ENCODE results near the gene TAF4B. TPM values are rescaled to one million over a fixed set of nuclear protein-coding genes. Genes with fewer than 3 reads are reported as not detected.

The TAF4B gene
- total and polyA plus RNA-seq, 2 of the 8 experiments (the other 6 are each of a cell fraction or from before 2014, with no cell fraction given) = 9.3 to 19.8 TPM

- peaks cover 0 to 3% (median 0%) of the 10 kb centered on the region in 4 experiments; a peak in 2 of 7 replicates for H3K4me1 ChIP-seq (replicated peaks in 1 of 4; ENCODE audit: control insufficient read depth in 3 of 4, insufficient read depth in 4 of 4, low read length in 3 of 4)
- no peak overlapping the region for H2BK5ac ChIP-seq (ENCODE audit: low read depth, low read length)
- WGBS, 2 experiments (ENCODE audit: extremely low coverage in 1 of 2, insufficient coverage in 1 of 2, insufficient read length in 1 of 2, insufficient replicate concordance in 2 of 2, low coverage in 1 of 2, low lambda C conversion rate in 2 of 2, missing lambda C conversion rate in 1 of 2) = 93% methylated on average over 8 of the region's 8 CpGs; no CpG with 5 or more reads in 1 of the 2 experiments
- H4K91ac ChIP-seq (replicated peaks; ENCODE audit: insufficient read length, low read length) = no peak overlapping the region
- H2BK120ac ChIP-seq (replicated peaks; ENCODE audit: low read depth, low read length) = no peak overlapping the region
- no peak overlapping the region for H3K4me2 ChIP-seq (ENCODE audit: insufficient read depth in 1 of 2, low read depth in 2 of 2, low read length in 2 of 2)
- no peak overlapping the region for H2BK15ac ChIP-seq (ENCODE audit: low read length)
- no peak overlapping the region for H4K5ac ChIP-seq (ENCODE audit: insufficient read length, low read depth, low read length)
- H4K8ac ChIP-seq (ENCODE audit: extremely low read depth, insufficient read depth, low read length) = peak overlapping the region; percentile 41; the same call in 1 of the 2 replicates
- H3K36me3 ChIP-seq (ENCODE audit: control insufficient read depth in 2 of 4, insufficient read depth in 4 of 4, low read length in 3 of 4) = no peaks in the 10 kb centered on the region
- no peaks in the 10 kb centered on the region for H3K79me1 ChIP-seq (ENCODE audit: low read depth, low read length)
- no peak for DNase-seq (ENCODE audit: low read depth in 1 of 2, low spot score in 2 of 2)
- no peaks in the 10 kb centered on the region for H3K9me3 ChIP-seq (ENCODE audit: insufficient read depth in 2 of 2, low read depth in 1 of 2, low read length in 1 of 2)
- no peak overlapping the region for H3K9ac ChIP-seq (replicated peaks in 1 of 4; ENCODE audit: extremely low read depth in 1 of 4, low read depth in 3 of 4, low read length in 3 of 4)
- H3K23ac ChIP-seq (ENCODE audit: insufficient read length) = no peak overlapping the region
- no peak overlapping the region for H3K4ac ChIP-seq (replicated peaks; ENCODE audit: insufficient read length, low read depth, low read length)
- no peaks in the 10 kb centered on the region for H3K23me2 ChIP-seq (ENCODE audit: low read depth, low read length)
- no peak overlapping the region for H3K4me3 ChIP-seq (ENCODE audit: extremely low read depth in 1 of 4, insufficient read depth in 2 of 4, low read depth in 3 of 4, low read length in 4 of 4)
- no peak for TF ChIP-seq CBX8 (IDR thresholded peaks at IDR 0.05; ENCODE audit: borderline replicate concordance, low read depth, low read length)
- FAIRE-seq = no peak
- no peak overlapping the region for H3K56ac ChIP-seq (replicated peaks; ENCODE audit: insufficient read length, low read depth, low read length)
- H3K18ac ChIP-seq (ENCODE audit: extremely low read depth, low read length) = no peak overlapping the region
- H4K20me1 ChIP-seq (replicated peaks in 1 of 2; ENCODE audit: control insufficient read depth in 1 of 2, insufficient read depth in 2 of 2, low read length in 2 of 2) = no peaks in the 10 kb centered on the region
- no peak overlapping the region; the same call in 1 of the 2 replicates for H2AFZ ChIP-seq (ENCODE audit: low read length)
- CTCF ChIA-PET (ENCODE audit: partially characterized antibody) = interaction anchor here (1.0 kb wide), 1 partner anchor 22 kb away, joined by 3 read pairs; no protein-coding TSS in a partner anchor
- 0 out of 2 replicates have a peak overlapping the region, but pooled peaks have one; percentile 11 for H2BK20ac ChIP-seq (ENCODE audit: low read length)
- H3K27ac ChIP-seq (ENCODE audit: low read depth, low read length) = no peak overlapping the region
- H2AK5ac ChIP-seq (ENCODE audit: low read depth, low read length) = no peak overlapping the region
- H3K27me3 ChIP-seq (replicated peaks in 1 of 4; ENCODE audit: control insufficient read depth in 3 of 4, extremely low read depth in 1 of 4, insufficient read depth in 3 of 4, low read length in 3 of 4) = no peaks in the 10 kb centered on the region
- POLR2A ChIA-PET (ENCODE audit: partially characterized antibody) = no interaction called here
- no peaks in the 10 kb centered on the region for H3K79me2 ChIP-seq (ENCODE audit: control insufficient read depth in 1 of 2, insufficient read depth in 2 of 2, low read length in 2 of 2)
- no peak overlapping the region for H2BK12ac ChIP-seq (ENCODE audit: low read depth, low read length)
- no peak overlapping the region for H3K14ac ChIP-seq (ENCODE audit: insufficient read length)
Measured at GRCh38 chr18:26435415-26436095, 209.3 kb downstream of the TAF4B start.
